Naive thymus-derived CD4-positive, alpha-beta T cell (primary cell): Measurements from ENCODE around the gene DOCK2. TPM values are rescaled to one million over a fixed set of nuclear protein-coding genes. Genes with fewer than 3 reads are reported as not detected.

Experiments
- ATAC-seq: fragments of 150-1000 bp; cut with Tn5 transposase; 2 replicates; pipeline ENCODE4 v1.10.0; 2021; ENCODE audit warnings: mild to moderate bottlenecking, moderate library complexity
- CTCF ChIA-PET: fragments of 350-600 bp; sonication (Branson Sonifier 250); formaldehyde crosslinking; loops from one replicate; lab custom pipeline; 2021; ENCODE audit warnings: antibody characterized with exemption; lab: Charles Lee
- POLR2A ChIA-PET: fragments of 350-600 bp; sonication (Branson Sonifier 250); formaldehyde crosslinking; loops from one replicate; lab custom pipeline; 2021; ENCODE audit warnings: antibody characterized with exemption, inconsistent platforms; lab: Charles Lee
- DNase-seq, 9 donors: peaks; one replicate each; pipeline versions ENCODE4 v3.0.0 to v3.0.0-alpha.2; 2020 to 2022; ENCODE audit warnings: mixed read lengths in 1 of 9
- H3K27ac ChIP-seq: one replicate; pipeline ENCODE4 v1.7.0; 2013; ENCODE audit warnings: mild to moderate bottlenecking, low read depth, low read length, moderate library complexity
- H3K27me3 ChIP-seq, 2 donors: one replicate each; pipeline ENCODE4 v1.7.0; 2013; ENCODE audit warnings: low read length in 2 of 2, mild to moderate bottlenecking in 2 of 2, moderate library complexity in 2 of 2; ENCODE audit not compliant: control insufficient read depth in 2 of 2, insufficient read depth in 2 of 2
- H3K36me3 ChIP-seq, 3 experiments: 1 replicate in 2 of 3; 2 replicates in 1 of 3; pipeline ENCODE4 v1.7.0; 2013; ENCODE audit warnings: low read length in 3 of 3, mild to moderate bottlenecking in 3 of 3, moderate library complexity in 1 of 3; ENCODE audit not compliant: insufficient read depth in 3 of 3, control insufficient read depth in 2 of 3
- H3K4me1 ChIP-seq, 2 donors: one replicate each; pipeline ENCODE4 v1.7.0; 2013; ENCODE audit warnings: low read length in 2 of 2, mild to moderate bottlenecking in 2 of 2, moderate library complexity in 1 of 2; ENCODE audit not compliant: control insufficient read depth in 2 of 2, insufficient read depth in 2 of 2
- H3K4me3 ChIP-seq: 2 replicates; pipeline ENCODE4 v1.7.0; 2013; ENCODE audit warnings: mild to moderate bottlenecking, low read length
- H3K9me3 ChIP-seq, 3 experiments: 1 replicate in 2 of 3; 2 replicates in 1 of 3; pipeline ENCODE4 v1.7.0; 2013; ENCODE audit warnings: low read length in 3 of 3; ENCODE audit not compliant: control insufficient read depth in 2 of 3
- H3K27ac Mint-ChIP-seq, 9 donors: one replicate each; pipeline ENCODE4 v1.8.0; 2020 to 2022; ENCODE audit warnings: mixed read lengths in 9 of 9, mild to moderate bottlenecking in 8 of 9, moderate library complexity in 5 of 9, inconsistent platforms in 2 of 9
- H3K27me3 Mint-ChIP-seq, 5 donors: one replicate each; pipeline ENCODE4 v1.8.0; 2021 to 2022; ENCODE audit warnings: mixed read lengths in 5 of 5, mild to moderate bottlenecking in 1 of 5
- H3K36me3 Mint-ChIP-seq, 5 donors: one replicate each; pipeline ENCODE4 v1.8.0; 2020 to 2022; ENCODE audit warnings: mixed read lengths in 5 of 5, mild to moderate bottlenecking in 3 of 5, inconsistent platforms in 1 of 5
- H3K4me1 Mint-ChIP-seq, 7 donors: one replicate each; pipeline ENCODE4 v1.8.0; 2020 to 2022; ENCODE audit warnings: mixed read lengths in 7 of 7, mild to moderate bottlenecking in 3 of 7, inconsistent platforms in 1 of 7
- H3K4me3 Mint-ChIP-seq, 10 donors: one replicate each; pipeline ENCODE4 v1.8.0; 2020 to 2022; ENCODE audit warnings: mild to moderate bottlenecking in 10 of 10, mixed read lengths in 10 of 10, moderate library complexity in 6 of 10, inconsistent platforms in 2 of 10
- H3K9me3 Mint-ChIP-seq, 11 donors: one replicate each; pipeline ENCODE4 v1.8.0; 2020 to 2022; ENCODE audit warnings: mixed read lengths in 11 of 11, mild to moderate bottlenecking in 4 of 11, inconsistent platforms in 1 of 11, moderate library complexity in 1 of 11
- intact Hi-C, 2 donors: fragments of 100-400 bp; cut with micrococcal nuclease; formaldehyde crosslinking; loops; one replicate each; pipeline ENCODE4 v1.15.1; 2023
- polyA plus RNA-seq, 2 donors: library from polyadenylated mRNA; unstranded; fragments of 300-500 nt; fragmentation: Illumina TruSeq; gene quantifications; one replicate each; pipeline ENCODE4 v1.2.3, GENCODE V29; 2021
- total RNA-seq, 6 experiments: library from RNA in 5 of 6; stranded (reverse) in 5 of 6; gene quantifications; 1 replicate in 5 of 6; 2 replicates in 1 of 6; pipeline ENCODE4 v1.2.3 and lab custom pipeline; 2021 to 2026

The DOCK2 gene
- total and polyA plus RNA-seq, 7 experiments from 2014 or later = 63.7 to 345 (median 202) TPM

DNA sequence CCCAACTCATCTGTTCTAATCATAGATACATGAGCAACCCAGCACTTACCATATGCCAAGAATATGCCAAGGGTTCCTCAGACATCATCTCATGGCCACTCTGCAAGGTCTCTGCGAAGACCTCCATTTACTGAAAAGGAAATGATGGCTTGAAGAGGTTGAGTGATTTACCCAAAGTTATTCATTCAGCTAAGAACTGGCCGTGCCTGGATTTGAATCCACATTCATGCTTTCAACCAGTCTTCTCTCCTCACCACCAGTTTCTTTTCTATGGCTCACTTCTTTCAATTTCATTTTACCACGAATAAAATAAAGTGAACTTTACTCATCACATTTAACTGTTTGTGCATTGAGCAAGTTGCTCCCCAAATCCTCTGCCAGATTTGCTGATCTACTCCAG lies 441.4 kb downstream of the DOCK2 start:
- H3K9me3 Mint-ChIP-seq = no peaks in the 10 kb centered on the region
- CTCF ChIA-PET = no interaction called here
- DNase-seq = no peak
- Histone ChIP-seq H3K27ac (no peak overlapping the region), H3K36me3 (peaks cover 23 to 94% (median 29%) of the 10 kb centered on the region in 3 experiments), H3K4me3 (no peak overlapping the region), H3K27me3 (no peaks in the 10 kb centered on the region), H3K4me1 (no peaks in the 10 kb centered on the region), H3K9me3 (no peaks in the 10 kb centered on the region)
- H3K27ac Mint-ChIP-seq = peak overlapping the region in 1 of 9 donors; percentile 16
- no peak for ATAC-seq
- H3K36me3 Mint-ChIP-seq = peaks cover 22 to 90% (median 60%) of the 10 kb centered on the region in 5 donors
- POLR2A ChIA-PET = no interaction called here
- H3K4me3 Mint-ChIP-seq = no peak overlapping the region
- H3K4me1 Mint-ChIP-seq = peaks cover 0 to under 1% (median 0%) of the 10 kb centered on the region in 7 donors
- no peaks in the 10 kb centered on the region for H3K27me3 Mint-ChIP-seq
- intact Hi-C loops = no loop called here

DNA sequence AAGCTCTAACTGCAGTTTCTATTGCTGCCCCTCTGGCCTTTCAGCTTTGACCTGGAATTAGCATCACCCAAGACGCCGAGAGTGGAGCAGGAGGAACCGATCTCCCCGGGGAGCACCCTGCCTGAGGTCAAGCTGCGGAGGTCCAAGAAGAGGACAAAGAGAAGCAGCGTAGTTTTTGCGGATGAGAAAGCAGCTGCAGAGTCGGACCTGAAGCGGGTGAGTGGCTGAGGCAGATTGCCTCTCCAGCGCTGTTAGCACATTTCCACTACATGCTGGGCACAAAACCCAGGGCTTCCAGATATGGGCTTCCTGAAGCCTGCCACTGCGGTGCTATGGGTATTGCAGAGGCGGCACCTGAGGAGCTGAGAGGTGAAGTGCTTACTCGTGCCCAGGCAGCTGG lies 441.9 kb downstream of the DOCK2 start:
- intact Hi-C loops = no loop called here
- no peak overlapping the region for H3K4me3 Mint-ChIP-seq

DNA sequence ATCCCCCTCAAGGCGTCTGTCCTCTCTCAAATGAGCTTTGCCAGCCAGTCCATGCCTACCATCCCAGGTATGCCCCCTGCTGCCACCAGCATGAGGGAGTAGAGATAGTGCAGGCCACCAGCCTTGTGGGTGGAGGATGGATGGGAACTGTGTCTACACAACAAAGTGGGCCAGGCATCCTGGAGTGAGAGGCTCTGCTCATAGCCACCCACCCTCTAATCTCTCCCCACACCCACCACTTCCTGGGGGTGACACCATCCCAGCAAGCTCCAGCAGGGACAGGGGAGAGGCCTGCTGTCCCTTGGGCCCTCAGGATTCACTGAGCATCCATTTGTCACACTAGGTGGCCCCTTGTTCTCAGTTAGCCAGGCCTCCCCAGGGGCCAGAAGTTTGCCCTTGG lies 443.1 kb downstream of the DOCK2 start:
- H3K27me3 Mint-ChIP-seq = no peaks in the 10 kb centered on the region
- H3K4me3 Mint-ChIP-seq = no peak overlapping the region
- Histone ChIP-seq H3K27me3 (no peaks in the 10 kb centered on the region), H3K27ac (no peak overlapping the region), H3K4me1 (no peaks in the 10 kb centered on the region), H3K4me3 (no peak overlapping the region), H3K9me3 (no peaks in the 10 kb centered on the region), H3K36me3 (peaks cover 27 to 96% (median 29%) of the 10 kb centered on the region in 3 experiments)
- ChIA-PET CTCF (no interaction called here), POLR2A (no interaction called here)
- ATAC-seq (no peak), DNase-seq (no peak)
- peaks cover 0 to 2% (median 0%) of the 10 kb centered on the region in 11 donors for H3K9me3 Mint-ChIP-seq
- peaks cover 0 to 4% (median 0%) of the 10 kb centered on the region in 7 donors for H3K4me1 Mint-ChIP-seq
- peaks cover 32 to 94% (median 64%) of the 10 kb centered on the region in 5 donors for H3K36me3 Mint-ChIP-seq
- intact Hi-C loops = no loop called here
- H3K27ac Mint-ChIP-seq = no peak overlapping the region

More for the DNA sequence above, 441.9 kb downstream of the DOCK2 start:
- ChIA-PET CTCF (no interaction called here), POLR2A (no interaction called here)
- Histone ChIP-seq H3K27me3 (no peaks in the 10 kb centered on the region), H3K27ac (no peak overlapping the region), H3K4me3 (no peak overlapping the region), H3K36me3 (peaks cover 27 to 99% (median 29%) of the 10 kb centered on the region in 3 experiments), H3K9me3 (no peaks in the 10 kb centered on the region), H3K4me1 (no peaks in the 10 kb centered on the region)
- ATAC-seq (no peak), DNase-seq (no peak)
- peaks cover 27 to 94% (median 62%) of the 10 kb centered on the region in 5 donors for H3K36me3 Mint-ChIP-seq
- peak overlapping the region in 1 of 9 donors; percentile 16 for H3K27ac Mint-ChIP-seq
- H3K4me1 Mint-ChIP-seq = peaks cover 0 to 4% (median 0%) of the 10 kb centered on the region in 7 donors
- H3K27me3 Mint-ChIP-seq = no peaks in the 10 kb centered on the region
- peaks cover 0 to 2% (median 0%) of the 10 kb centered on the region in 11 donors for H3K9me3 Mint-ChIP-seq

DNA sequence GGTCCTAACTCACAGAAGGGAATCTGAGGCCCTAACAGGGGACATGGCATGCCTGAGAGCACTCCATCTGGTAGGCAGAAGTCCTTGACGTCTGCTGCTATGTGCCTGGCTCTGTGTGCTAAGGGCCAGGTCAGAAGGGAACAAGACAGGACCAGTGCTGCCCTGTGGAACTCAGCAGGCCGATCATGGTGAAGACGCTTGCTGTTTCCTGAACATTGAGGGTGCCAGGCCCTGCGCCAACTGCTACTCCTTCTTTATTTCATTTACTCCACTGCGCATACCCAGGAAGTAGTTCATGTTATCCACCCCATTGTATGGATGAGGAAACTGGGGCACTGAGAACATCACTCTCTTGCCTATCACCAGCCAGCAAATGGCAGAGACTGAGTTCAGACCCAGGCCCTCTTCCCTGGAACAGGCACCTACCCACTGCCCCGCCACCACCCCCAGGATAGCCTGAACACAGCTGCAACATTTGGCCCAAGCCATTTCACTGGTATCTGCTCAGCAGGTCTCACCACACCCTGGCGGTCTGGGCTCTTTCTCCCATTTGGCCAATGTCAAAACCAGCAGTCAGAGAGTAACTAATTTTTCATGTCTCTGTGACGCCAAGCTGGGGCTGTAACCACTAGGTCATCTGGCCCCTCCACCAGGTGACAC lies 443.8 kb downstream of the DOCK2 start:
- H3K9me3 ChIP-seq = no peaks in the 10 kb centered on the region
- no peak overlapping the region for H3K27ac ChIP-seq
- ChIA-PET POLR2A (no interaction called here), CTCF (no interaction called here)
- Mint-ChIP-seq H3K36me3 (peaks cover 30 to 94% (median 68%) of the 10 kb centered on the region in 5 donors), H3K27me3 (no peaks in the 10 kb centered on the region), H3K4me1 (peaks cover 0 to 4% (median 0%) of the 10 kb centered on the region in 7 donors), H3K4me3 (no peak overlapping the region), H3K27ac (no peak overlapping the region), H3K9me3 (peaks cover 0 to 2% (median 0%) of the 10 kb centered on the region in 11 donors)
- intact Hi-C loops = no loop called here
- DNase-seq (no peak), ATAC-seq (peak; percentile 5)
- H3K4me3 ChIP-seq = no peak overlapping the region
- H3K36me3 ChIP-seq = peaks cover 26 to 89% (median 27%) of the 10 kb centered on the region in 3 experiments
- H3K27me3 ChIP-seq = no peaks in the 10 kb centered on the region
- no peaks in the 10 kb centered on the region for H3K4me1 ChIP-seq

DNA sequence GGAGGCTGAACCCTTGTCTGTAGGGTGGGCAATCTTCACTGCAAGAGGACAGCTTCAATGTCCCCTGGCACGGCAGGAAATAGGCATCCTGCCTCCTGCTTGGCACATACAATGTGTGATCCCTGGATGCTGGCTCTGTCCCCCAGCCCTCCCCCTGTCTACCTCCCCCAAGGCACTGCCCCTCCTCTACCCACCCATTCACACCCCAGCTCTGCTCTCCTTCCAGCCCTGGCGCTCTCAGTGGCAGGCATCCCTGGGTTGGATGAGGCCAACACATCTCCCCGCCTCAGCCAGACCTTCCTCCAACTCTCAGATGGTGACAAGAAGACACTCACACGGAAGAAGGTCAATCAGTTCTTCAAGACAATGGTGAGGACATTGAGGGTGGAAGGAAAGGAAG lies 444.5 kb downstream of the DOCK2 start:
- Mint-ChIP-seq H3K4me3 (no peak overlapping the region), H3K9me3 (peaks cover 0 to 2% (median 0%) of the 10 kb centered on the region in 11 donors), H3K27ac (no peak overlapping the region), H3K36me3 (peaks cover 30 to 92% (median 70%) of the 10 kb centered on the region in 5 donors), H3K4me1 (peaks cover 0 to 4% (median 0%) of the 10 kb centered on the region in 7 donors), H3K27me3 (no peaks in the 10 kb centered on the region)
- H3K4me3 ChIP-seq = no peak overlapping the region
- ATAC-seq = no peak
- no peak for DNase-seq
- ChIA-PET POLR2A (no interaction called here), CTCF (no interaction called here)
- no peaks in the 10 kb centered on the region for H3K27me3 ChIP-seq
- H3K27ac ChIP-seq = no peak overlapping the region
- H3K9me3 ChIP-seq = no peaks in the 10 kb centered on the region
- H3K4me1 ChIP-seq = no peaks in the 10 kb centered on the region
- H3K36me3 ChIP-seq = peaks cover 26 to 82% (median 27%) of the 10 kb centered on the region in 3 experiments
- intact Hi-C loops = no loop called here

DNA sequence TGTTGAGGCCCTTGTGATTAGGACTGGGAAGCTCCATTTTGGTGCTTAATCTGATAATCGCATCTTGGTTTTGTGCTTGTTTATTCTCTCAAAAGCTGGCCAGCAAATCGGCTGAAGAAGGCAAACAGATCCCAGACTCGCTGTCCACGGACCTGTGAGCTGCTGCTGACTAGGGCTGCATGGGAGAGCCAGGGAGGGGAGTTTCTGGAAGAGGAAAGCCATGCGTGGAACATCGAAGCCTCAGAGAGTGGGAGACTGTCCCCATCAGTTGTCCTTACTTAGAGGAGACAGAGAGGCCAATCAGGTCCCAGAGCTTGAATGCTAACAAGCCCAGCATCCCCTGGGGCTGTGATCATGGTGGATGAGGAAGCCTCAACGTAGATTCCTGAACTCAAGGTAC lies 445.6 kb downstream of the DOCK2 start:
- no peaks in the 10 kb centered on the region for H3K4me1 ChIP-seq
- ChIA-PET CTCF (no interaction called here), POLR2A (no interaction called here)
- H3K36me3 ChIP-seq = peaks cover 26 to 71% (median 27%) of the 10 kb centered on the region in 3 experiments
- intact Hi-C loops = no loop called here
- ATAC-seq (no peak), DNase-seq (no peak)
- H3K4me3 ChIP-seq = no peak overlapping the region
- no peaks in the 10 kb centered on the region for H3K9me3 ChIP-seq
- Mint-ChIP-seq H3K9me3 (peaks cover 0 to 2% (median 0%) of the 10 kb centered on the region in 11 donors), H3K27ac (peak overlapping the region in 2 of 9 donors; percentile 10 to 59), H3K27me3 (no peaks in the 10 kb centered on the region), H3K4me1 (peaks cover 0 to 4% (median 0%) of the 10 kb centered on the region in 7 donors), H3K36me3 (peaks cover 30 to 86% (median 72%) of the 10 kb centered on the region in 5 donors), H3K4me3 (no peak overlapping the region)
- no peak overlapping the region for H3K27ac ChIP-seq
- no peaks in the 10 kb centered on the region for H3K27me3 ChIP-seq
